Suprapubic skin (tissue), 4 donors: ENCODE measurements around the gene DNAH1.

Experiments
- EP300 ChIP-seq: sonication (generic); formaldehyde crosslinking; IDR thresholded peaks from one replicate; pipeline ENCODE4 v1.6.1; 2017; ENCODE audit warnings: antibody characterized with exemption
- POLR2A ChIP-seq, 2 donors: fragments of 450-650 bp; IDR thresholded peaks; one replicate each; pipeline ENCODE4 v1.6.1; 2017; ENCODE audit warnings: antibody characterized with exemption in 2 of 2, mild to moderate bottlenecking in 2 of 2, moderate library complexity in 2 of 2
- POLR2AphosphoS5 ChIP-seq, 3 donors: sonication (generic); formaldehyde crosslinking; IDR thresholded peaks; one replicate each; pipeline ENCODE4 v1.6.1; 2017; ENCODE audit warnings: antibody characterized with exemption in 3 of 3
- TF ChIP-seq, protein P1 (sequence below), 2 donors: fragments of 200-600 bp in 1 of 2; fragments of 450-650 bp in 1 of 2; sonication (generic) in 1 of 2; IDR thresholded peaks; one replicate each; pipeline ENCODE4 v1.5.1; 2016 to 2019; ENCODE audit warnings: antibody characterized with exemption in 2 of 2, mild to moderate bottlenecking in 1 of 2, moderate library complexity in 1 of 2

DNA sequence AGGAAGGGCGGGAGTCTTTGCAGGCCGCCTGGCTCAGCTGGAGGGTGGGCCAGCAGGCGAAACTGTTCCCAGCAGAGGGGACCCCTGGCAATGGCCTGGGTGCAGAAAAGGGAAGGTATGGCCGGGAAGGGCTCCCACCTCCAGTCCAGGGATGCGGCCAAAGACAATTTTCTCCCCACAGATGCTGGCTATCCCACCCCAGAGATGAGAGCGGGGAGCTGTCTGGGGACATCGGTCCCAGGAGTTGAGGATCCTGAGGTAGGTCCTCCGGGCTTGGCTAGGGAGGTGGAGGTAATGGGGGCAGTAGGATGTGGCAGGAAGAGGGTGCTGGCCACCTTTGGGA lies 127.1 kb downstream of the DNAH1 start:
- TF ChIP-seq POLR2AphosphoS5 (IDR thresholded peaks at IDR 0.05) (no peak), EP300 (no peak), POLR2A (IDR thresholded peaks at IDR 0.05) (no peak)
- TF ChIP-seq, protein P1, sequence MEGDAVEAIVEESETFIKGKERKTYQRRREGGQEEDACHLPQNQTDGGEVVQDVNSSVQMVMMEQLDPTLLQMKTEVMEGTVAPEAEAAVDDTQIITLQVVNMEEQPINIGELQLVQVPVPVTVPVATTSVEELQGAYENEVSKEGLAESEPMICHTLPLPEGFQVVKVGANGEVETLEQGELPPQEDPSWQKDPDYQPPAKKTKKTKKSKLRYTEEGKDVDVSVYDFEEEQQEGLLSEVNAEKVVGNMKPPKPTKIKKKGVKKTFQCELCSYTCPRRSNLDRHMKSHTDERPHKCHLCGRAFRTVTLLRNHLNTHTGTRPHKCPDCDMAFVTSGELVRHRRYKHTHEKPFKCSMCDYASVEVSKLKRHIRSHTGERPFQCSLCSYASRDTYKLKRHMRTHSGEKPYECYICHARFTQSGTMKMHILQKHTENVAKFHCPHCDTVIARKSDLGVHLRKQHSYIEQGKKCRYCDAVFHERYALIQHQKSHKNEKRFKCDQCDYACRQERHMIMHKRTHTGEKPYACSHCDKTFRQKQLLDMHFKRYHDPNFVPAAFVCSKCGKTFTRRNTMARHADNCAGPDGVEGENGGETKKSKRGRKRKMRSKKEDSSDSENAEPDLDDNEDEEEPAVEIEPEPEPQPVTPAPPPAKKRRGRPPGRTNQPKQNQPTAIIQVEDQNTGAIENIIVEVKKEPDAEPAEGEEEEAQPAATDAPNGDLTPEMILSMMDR (IDR thresholded peaks at IDR 0.05) = no peak
